Measurements from ENCODE around the gene HOXA3.

Gene HOXA3

GRCh38 chr7:27073076-27073475, 79.3 kb downstream of the HOXA3 start:
- DNase-seq = peak; percentile 63

- no peak for DNase-seq
These were observed 80.6 kb downstream of the HOXA3 start for GRCh38 chr7:27071622-27072390.

- no peak for DNase-seq
These were observed 84.1 kb downstream of the HOXA3 start for GRCh38 chr7:27068259-27068658.

GRCh38 chr7:27066148-27066547, 86.2 kb downstream of the HOXA3 start:
- DNase-seq = no peak

- DNase-seq = no peak
These were observed 86.7 kb downstream of the HOXA3 start for GRCh38 chr7:27065709-27066108.

- DNase-seq = no peak
These were observed 87.7 kb downstream of the HOXA3 start for GRCh38 chr7:27064661-27065060.

- DNase-seq = peak; percentile 46
These were observed 88.2 kb downstream of the HOXA3 start for GRCh38 chr7:27064159-27064558.

- DNase-seq = no peak
These were observed 89.4 kb downstream of the HOXA3 start for GRCh38 chr7:27062946-27063345.

Measured in DMS79 treated with DMSO at 0.1 percent for 48 hours (cell line).